ENCODE measurements around the gene FGGY.

GRCh38 chr1:59522925-59523505 lies 226.1 kb downstream of the FGGY start:
- TF ChIP-seq, protein P1, sequence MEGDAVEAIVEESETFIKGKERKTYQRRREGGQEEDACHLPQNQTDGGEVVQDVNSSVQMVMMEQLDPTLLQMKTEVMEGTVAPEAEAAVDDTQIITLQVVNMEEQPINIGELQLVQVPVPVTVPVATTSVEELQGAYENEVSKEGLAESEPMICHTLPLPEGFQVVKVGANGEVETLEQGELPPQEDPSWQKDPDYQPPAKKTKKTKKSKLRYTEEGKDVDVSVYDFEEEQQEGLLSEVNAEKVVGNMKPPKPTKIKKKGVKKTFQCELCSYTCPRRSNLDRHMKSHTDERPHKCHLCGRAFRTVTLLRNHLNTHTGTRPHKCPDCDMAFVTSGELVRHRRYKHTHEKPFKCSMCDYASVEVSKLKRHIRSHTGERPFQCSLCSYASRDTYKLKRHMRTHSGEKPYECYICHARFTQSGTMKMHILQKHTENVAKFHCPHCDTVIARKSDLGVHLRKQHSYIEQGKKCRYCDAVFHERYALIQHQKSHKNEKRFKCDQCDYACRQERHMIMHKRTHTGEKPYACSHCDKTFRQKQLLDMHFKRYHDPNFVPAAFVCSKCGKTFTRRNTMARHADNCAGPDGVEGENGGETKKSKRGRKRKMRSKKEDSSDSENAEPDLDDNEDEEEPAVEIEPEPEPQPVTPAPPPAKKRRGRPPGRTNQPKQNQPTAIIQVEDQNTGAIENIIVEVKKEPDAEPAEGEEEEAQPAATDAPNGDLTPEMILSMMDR (IDR thresholded peaks at IDR 0.05), result no peak
- TF ChIP-seq POLR2A (IDR thresholded peaks at IDR 0.05), result no peak

Data from body of pancreas (tissue), 4 donors.